Hematopoietic multipotent progenitor cell treated with erythropoietin and hydrocortisone succinate and interleukin-3 and kit ligand, for 8 days (in vitro differentiated cells): ENCODE data around the gene D2HGDH.
A peak's percentile ranks its signal among the peaks of the same experiment; 100 is the strongest.
"Not testable (repeated sequence)": the region's sequence is repeated elsewhere in the genome, so short reads cannot be mapped to it uniquely, and the experiment has no call there.

Experiments used
- DNase-seq: peaks from one replicate; pipeline ENCODE4 v3.0.0-alpha.2; 2015

D2HGDH gene

DNA sequence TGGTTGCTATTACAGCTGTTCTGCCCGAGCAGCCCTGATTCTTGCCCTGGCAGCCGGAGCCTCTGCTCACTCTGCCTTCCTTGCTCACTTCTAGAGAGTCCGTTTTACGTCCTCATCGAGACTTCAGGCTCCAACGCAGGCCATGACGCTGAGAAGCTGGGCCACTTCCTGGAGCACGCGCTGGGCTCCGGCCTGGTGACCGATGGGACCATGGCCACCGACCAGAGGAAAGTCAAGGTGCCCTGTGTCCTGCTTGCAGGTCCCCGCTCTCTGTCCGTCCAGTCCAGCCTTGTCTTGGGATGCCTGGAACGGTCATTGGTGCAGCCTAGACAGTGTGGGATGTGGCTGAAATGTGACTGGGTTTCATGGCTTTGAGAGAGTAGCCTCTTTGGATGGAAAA lies 16.7 kb downstream of the D2HGDH start:
- no peak for DNase-seq

DNA sequence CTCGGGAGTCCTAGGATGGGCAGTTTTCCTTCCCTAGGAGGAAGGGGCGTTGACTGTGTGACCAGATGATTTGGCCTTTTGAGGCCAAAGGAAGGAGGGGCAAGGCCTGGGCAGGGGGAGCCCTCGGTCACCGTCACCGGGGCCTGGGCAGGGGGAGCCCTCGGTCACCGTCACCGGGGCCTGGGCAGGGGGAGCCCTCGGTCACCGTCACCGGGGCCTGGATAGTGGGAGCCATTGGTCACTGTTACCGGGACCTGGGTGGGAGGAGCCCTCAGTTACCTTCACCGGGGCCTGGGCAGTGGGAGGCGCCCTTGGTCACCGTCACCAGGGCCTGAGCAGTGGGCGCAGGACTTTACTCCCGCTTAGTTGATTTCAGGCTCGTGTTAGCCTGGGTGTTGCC lies 17.3 kb downstream of the D2HGDH start:
- no peak for DNase-seq

DNA sequence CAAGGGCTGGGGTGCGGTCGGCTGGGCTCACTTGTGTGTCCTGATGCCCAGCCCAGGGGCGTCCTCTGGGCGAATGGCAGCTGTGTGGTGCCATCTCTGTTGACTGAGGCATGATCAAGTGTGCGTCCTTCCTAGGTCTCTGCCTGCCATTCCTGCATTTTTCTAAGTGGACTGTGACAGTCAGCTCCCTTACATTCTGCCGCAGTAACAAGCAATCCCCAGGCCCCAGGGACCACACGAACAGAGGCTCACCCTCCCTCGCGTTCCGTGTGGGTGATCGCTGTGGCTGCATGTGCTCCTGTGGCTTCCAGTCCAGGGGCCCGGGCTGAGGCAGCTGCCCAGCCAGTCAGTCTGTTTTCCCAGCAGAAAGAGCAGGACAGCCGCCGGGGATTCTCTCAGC lies 17.8 kb downstream of the D2HGDH start:
- DNase-seq = no peak

- DNase-seq = no peak
Measured at GRCh38 chr2:241752689-241753276, 18.4 kb downstream of the D2HGDH start.

GRCh38 chr2:241753493-241753892 lies 19.1 kb downstream of the D2HGDH start:
- no peak for DNase-seq

DNA sequence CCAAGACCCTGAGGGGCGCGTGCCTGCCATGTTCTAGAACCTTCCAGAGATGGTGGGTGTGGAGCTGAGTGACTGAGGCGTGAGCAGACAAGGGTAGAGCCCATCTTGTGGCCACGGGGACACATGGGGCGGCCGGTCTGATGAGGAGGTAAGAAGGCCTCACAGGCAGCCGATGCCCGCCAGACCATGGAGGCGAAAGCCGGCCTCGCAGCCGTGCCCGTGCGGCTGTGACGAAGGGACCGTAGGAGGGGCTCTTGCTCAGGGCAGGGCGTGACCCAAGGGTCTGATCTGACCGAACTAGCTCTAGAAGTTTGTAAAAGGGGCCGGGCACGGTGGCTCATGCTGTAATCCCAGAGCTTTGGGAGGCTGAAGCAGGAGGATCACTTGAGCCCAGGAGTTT lies 19.6 kb downstream of the D2HGDH start:
- DNase-seq = no peak

DNA sequence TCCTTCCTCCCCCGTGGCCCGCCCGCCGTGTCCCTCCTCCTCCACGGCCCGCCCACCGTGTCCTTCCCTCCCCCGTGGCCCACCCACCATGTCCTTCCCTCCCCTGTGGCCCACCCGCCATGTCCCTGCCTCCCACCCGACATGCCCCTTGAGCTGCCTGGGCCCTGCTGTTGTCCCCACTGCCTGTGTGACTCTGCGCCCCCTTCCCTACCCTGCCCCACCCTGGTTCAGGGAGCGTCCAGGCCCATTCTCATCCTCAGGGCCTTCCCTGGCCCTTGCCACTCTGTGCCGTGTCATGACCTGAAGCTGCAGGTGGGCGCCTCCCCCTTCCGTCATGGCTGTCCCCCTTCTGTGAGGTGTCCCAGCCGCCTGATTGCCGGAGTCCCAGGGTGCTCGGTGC lies 20.7 kb downstream of the D2HGDH start:
- no peak for DNase-seq

GRCh38 chr2:241755777-241756176 lies 21.3 kb downstream of the D2HGDH start:
- DNase-seq = no peak

- peak; percentile 9 for DNase-seq
Measured at GRCh38 chr2:241759067-241759807, 24.8 kb downstream of the D2HGDH start.

DNA sequence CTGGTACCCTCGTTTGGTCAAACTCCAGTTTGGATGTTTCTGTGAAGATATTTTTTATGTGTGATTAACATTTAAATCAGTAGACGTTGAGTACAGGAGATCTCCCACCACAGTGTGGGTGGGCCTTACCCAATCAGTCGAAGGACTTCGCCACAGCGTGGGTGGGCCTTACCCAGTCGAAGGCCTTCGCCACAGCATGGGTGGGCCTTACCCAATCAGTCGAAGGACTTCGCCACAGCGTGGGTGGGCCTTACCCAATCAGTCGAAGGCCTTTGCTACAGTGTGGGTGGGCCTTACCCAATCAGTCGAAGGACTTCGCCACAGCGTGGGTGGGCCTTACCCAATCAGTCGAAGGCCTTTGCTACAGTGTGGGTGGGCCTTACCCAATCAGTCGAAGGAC lies 25.5 kb downstream of the D2HGDH start:
- DNase-seq = not testable (repeated sequence)

GRCh38 chr2:241760301-241760771 lies 25.9 kb downstream of the D2HGDH start:
- DNase-seq = no peak

- DNase-seq = no peak
Measured at GRCh38 chr2:241762321-241762932, 28.0 kb downstream of the D2HGDH start.

DNA sequence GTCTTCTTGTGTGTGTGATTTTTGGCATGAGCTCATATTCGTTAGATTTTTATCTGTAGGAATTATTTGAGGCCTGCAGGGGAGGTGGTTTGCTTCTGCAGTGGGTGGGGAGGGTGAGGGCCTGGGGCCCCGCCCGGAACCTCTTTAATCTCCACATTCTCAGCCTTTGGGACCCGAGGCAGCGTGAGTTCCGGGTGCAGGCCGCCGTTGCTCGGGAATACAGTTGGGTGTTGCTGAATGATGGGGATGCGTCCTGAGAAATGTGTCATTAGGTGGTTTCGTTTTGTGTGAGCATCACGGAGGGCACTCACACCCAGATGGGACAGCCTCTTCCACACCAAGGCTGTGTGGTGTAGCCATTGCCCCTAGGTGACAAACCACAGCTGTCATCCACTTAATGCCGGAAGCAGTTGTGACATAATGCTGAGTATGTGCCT lies 28.5 kb downstream of the D2HGDH start:
- peak; percentile 44 for DNase-seq

DNA sequence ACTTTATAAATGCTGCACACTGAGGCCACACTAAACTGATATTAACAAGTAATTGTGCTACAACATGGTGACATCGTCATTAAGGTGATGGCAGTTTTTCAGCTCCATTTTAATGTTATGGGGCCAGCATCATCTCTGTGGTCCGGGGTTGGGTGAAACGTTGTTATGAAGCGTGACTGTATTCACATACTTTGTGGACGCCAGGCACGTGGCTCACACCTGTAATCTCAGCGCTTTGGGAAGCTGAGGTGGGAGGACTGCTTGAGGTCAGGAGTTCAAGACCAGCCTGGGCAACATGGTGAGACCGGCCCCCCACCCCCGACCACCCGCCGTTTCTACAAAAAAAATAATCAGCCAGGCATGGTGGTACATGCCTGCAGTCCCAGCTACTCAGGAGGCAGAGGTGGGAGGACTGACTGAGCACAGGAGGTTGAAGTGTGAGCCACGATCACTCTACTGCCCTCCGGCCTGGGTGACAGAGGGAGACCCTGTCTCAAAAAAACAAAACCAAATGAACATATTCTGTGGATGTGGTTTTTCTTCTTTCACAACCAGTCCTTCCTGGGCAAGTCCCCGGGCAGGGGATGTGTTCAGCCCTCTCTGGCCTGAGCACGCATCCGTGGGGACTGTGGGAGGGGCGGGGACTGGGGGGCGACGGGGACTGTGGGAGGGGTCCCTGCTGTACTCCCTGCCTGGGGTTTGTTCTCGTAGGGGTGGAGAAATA lies 29.3 kb downstream of the D2HGDH start:
- DNase-seq = no peak

DNA sequence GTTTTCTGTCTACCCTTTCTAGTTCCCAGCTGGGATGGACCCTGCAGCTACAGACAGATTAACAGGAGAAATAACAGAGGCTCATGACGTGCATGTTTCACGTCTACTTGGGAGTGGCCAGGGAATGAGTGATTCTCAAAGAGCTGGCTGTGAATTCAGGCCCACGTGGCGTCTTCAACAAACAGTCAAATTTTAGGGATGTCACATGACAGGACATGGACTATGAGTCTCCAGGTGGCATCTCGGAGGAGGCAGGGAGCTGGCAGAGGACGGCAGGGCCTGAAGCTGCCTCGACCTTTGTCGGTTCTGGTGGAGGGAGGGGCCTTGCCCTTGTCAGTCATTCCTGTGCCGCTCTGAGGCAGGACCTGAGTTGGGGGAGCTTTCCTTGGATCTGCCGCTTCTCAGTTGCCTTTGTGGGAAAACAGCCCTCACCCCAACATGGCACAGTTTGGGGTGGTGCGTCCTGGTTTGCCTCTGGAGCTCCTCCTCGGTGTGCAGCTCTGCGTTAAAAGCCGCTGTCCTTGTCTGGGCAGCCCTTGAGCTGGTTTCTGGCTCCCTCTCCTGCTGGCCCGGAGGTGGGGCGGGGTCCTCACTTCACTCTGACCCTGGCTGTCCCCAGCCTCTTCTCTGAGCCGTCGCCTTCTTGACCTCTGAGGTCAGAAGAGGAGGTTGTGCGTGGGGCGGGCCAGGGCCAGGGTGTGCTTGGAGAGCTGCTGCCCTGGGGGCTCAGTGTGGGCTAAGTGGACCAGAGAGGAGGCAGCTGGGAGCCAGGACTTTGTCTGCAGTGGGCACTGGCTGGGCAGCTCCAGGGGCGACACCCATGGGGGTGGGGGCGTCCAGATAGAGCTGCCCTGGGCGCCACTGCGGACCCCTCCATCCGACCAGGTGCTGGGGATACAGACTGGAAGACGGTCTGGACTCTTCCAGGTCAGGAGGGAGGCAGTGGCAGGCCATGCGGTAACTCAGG lies 30.1 kb downstream of the D2HGDH start:
- no peak for DNase-seq

GRCh38 chr2:241767464-241768250 lies 33.2 kb downstream of the D2HGDH start:
- DNase-seq = no peak

DNA sequence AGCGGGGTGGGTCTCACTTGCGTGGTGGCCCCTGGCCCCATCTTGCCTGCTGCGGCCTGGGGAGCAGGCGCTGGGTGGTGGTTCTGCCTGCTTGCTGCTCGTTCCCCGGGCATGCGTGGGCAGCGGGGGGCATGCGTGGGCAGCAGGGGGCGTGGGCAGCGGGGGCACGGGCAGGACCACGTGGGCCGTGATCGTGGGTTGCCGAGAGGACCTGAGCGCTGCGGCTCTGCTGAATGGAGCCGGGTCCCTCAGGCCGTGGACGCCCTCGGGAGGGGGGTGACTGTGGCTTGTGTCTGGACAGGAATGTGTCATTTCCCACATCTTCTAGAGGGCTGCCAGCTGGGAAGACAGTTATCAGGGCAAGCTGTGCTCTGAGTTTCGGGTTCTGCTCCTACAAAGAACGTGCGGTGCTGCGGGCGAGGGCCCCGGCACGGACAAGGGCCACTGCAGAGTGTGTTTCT lies 33.9 kb downstream of the D2HGDH start:
- DNase-seq = no peak

GRCh38 chr2:241768850-241769249 lies 34.4 kb downstream of the D2HGDH start:
- no peak for DNase-seq

- DNase-seq = no peak
Measured at GRCh38 chr2:241769819-241770184, 35.4 kb downstream of the D2HGDH start.

DNA sequence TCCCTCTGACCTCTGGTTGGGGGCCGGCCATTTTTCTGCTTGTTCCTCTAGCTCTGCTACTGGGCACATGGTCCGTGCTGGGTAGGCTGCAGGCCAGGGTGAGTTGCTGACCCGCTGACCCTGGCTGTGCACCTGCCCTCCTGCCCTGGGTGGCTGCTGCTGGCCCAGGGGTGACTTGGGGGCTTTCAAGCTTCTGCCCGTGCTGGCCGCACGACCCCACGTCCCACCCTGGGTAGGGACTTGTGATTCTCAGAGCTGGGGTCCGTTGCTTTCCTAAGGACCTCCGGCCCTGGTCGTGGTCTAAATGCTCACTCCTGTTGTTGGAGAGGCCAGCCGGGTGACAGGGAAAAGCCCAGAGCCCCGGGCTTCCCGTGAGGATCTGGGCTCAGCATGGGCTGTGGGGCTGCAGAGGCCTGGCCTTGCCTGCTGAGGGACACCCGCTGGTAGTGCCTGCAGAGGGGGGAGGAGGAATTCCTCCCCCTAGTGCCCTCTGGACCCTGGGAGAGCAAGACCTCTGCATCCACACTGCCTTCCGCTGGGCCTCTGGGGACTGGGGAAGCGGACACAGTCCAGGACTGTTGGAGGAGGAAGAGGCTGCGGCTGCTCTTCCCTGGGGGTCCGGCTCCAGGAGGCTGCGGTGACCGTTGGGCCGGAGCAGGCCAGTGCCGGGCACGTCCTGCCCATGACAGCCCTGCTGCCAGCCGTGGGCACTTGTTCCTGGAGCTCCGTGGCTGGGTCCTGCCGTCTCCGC lies 35.9 kb downstream of the D2HGDH start:
- no peak for DNase-seq

DNA sequence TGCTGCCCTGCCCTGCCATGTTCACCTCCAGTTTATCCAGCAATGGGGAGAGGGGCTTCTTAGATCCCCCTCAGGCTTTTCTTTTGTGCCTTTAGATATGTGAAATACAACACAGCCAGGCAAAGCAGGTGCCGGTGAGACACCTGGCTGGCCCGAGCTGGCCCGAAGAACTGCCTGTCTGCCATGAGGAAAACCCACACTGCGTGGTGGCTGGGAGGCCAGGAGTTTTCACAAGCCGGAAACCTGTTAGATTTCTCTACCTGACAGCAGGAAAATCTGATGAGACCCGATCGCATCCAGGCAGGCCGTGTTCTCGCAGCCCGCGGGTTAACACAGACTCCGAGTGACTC lies 36.5 kb downstream of the D2HGDH start:
- no peak for DNase-seq
